Activated CD4-positive, alpha-beta T cell treated with anti-CD3 and anti-CD28 coated beads for 1 hour (primary cell): ENCODE measurements around the gene SOSTDC1.
"Not testable (repeated sequence)": the region's sequence is repeated elsewhere in the genome, so short reads cannot be mapped to it uniquely, and the experiment has no call there.

ENCODE experiments used
- DNase-seq: peaks from one replicate; pipeline ENCODE4 v3.0.0-alpha.2; 2020

SOSTDC1 gene

DNA sequence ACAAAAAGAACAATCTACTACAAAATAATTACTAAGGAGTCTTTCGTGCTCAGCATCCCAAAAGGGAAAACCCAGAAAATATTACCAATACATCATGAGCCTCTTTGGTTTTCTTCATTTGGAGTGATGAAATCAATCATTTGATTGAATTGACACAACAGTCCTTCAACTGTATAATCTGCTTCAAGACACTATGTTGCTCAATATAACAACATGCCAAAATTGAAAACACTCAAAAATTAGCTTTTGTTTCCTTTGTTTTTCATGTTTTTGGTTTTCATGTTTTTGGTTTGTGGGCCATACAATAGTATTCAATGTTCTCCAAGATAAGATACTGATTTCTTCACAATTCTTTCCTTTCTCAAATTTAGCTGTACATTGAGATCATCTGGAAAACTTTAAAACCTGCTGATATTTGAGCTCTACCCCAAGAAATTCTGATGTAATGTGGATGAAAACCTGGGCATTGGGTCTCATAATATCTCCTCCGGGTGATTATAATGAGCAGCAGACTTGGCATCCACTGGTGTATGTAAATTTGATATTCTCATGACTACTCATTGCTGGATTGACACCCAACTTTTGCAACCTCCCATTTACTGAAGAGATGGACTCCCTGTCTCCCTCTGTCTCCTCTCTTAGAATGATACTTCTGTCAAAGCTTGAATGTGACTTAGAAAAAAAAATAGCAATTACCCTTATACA is 4.6 kb downstream of the SOSTDC1 start:
- no peak for DNase-seq

DNA sequence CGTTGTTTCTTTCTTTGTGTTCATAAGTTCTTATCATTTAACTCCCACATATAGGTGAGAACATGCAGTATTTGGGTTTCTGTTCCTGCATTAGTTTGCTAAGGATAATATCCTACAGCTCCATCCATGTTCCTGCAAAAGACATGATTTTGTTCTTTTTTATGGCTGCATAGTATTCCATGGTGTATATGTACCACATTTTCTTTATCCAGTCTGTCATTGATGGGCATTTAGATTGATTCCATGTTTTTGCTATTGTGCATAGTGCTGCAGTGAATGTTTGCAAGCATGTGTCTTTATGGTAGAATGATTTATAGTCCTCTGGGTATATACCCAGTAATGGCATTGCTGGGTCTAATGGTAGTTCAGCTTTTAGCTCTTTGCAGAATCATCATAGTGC is 9.2 kb downstream of the SOSTDC1 start:
- not testable (repeated sequence) for DNase-seq

DNA sequence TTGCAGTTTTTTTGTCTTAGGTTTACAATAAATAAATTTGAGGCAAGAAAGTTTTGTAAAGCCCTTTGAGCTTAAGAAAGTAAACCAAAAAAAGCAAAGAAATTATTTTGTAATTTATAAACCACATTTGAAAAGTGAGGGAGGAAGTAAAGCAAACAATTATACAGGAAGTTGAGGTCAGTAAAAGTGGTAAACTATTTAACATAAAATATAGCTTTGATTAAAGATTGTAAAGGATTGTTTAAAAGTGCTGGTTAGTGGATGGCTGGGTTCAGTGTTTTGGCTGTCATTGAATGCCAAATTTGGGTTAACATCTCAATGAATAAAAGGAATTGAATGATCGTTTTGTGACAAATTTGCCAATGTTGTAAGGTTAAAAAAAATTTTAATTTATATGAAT is 9.9 kb downstream of the SOSTDC1 start:
- DNase-seq, result no peak

DNA sequence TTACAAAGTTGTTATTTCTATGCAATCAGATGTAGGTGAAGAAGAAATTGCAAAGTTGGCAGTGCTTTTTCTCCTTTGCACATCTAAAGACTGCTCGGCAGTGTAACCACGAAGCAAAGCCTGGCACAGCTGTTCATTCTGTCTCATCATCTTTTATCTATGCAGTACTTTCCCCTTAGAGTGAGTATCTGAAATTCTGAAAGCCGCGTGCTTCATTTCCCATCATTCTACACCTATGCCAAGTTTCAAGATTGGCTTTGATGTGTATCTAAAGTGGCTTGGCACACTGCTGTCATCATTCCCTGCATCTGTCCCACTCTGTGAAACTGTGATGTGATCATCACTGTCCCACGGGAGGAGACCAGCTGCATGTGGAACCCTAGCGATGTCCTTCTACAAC is 15.2 kb downstream of the SOSTDC1 start:
- no peak for DNase-seq

DNA sequence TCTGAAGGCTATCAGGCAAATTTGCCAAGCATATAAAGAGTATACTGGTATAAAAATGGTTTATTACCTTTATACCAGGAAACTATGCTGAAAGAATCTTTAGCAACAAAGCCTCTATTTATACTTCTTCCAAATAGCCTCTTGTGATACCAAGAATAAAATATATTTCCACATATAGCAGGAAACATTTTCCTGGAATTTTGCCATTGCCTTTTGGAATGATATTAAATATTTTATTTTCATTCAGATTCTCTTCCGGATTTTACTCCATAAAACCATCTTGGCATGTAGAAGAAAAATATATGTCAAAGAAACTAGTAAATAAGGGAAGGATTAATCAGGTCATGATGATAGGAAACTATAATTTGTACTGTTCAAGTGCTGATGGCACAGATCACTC is 17.7 kb downstream of the SOSTDC1 start:
- no peak for DNase-seq

DNA sequence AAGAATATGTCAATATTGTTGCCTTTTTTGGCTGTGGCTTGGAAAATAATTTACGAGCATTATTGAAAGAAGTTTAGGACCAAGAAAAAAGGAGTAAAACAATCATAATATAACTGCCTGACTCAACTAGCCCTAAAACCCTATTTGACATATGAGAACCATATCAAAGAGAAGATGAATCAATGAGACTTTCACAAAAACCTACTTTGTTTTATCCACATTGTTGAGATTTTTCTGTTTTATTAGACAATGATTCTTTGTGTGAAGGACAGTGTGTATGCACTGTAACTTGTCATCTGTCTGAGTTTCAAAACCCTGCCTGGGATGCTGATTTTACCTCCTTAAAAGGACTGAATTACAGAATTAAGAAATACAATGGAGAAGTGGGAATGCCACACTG is 19.0 kb downstream of the SOSTDC1 start:
- DNase-seq, result no peak

DNA sequence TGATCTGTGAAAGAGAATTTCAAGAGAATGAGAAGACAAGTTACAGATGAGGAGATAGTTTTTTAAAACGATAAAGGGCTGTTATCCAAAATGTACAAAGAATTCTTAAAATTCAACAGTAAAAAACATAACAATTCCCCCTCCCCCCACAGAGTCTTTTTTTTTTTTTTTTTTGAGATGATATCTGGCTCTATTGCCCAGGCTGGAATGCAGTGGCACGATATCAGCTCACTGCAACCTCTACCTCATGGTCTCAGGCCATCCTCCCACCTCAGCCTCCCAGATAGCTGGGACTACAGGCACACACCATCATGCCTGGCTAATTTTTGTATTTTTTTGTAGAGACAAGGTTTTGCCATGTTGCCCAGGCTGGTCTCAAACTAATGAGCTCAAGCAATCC is 21.7 kb downstream of the SOSTDC1 start:
- DNase-seq, result not testable (repeated sequence)

DNA sequence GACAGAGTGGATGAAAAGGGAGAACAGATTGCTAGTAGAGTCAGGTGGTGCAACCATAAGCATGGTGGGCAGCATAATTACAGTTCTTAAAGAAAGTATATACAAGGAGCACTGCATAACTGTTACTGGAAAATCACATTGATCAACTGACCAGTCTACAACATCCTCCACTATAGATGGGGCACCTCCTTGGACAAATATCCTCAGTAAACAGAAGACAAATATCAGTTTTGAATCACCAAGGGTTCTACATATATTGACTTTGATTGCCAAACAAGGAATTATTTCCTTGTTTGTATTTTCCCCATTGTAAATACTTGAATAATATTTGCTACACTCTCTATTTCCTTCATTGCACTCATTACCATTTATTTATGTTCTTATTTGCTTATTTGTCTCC is 26.6 kb downstream of the SOSTDC1 start:
- no peak for DNase-seq

DNA sequence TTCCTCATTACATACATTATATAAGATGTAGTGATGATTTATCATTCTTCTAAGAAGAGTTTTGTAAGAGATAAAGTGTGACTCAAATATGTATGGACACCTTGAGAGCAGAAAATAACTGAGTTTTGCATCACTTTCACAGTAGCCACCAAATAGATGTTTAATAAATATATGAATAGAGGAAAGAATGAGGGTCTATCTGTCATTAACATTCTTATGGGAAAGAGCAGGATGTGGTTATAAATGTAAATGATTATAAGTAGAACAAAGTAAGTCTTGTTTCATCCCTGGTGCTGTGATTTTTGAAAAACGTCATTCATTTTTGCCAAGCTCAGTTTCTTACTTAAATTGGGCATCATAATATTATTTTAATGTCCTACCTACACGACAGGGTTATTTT is 29.2 kb downstream of the SOSTDC1 start:
- no peak for DNase-seq

DNA sequence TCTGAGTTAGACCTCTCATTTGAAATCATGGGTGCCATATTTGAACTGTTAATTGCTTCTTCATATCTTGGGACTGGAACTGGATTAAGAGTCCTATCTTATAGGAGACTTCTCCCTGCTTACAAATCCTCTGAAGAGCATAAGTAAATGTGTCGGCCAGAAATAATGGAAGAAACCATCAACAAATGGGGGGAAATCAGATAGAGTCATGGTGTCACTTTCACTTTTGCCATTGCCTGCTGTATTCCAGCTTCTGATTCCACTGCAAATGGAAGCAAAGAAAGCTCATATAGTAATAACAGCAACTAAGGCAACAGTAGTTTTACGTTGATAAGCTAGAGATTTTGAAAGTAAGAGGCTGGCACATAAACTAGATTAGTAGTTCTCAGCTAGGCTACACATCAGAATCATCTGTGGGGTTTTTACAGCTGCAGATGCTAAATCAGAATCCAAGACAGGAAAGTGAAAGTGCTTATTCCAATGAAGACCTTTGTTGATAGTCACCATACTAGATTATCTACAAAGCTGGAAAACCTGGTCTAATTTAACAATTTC is 31.9 kb downstream of the SOSTDC1 start:
- no peak for DNase-seq

DNA sequence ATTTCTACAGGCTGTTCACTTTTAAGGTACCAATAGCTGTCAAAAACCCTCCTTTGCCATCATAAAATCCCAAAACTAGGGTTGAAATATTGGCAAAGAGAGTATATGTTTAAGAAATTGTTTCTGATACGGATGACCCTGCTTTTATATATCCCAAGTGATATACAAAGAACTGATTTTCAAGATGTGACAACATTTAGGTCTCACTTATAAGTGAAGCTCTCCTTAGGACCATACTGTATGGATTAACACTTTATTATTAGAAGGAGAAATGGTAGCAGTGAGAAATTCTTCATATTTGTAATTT is 33.2 kb downstream of the SOSTDC1 start:
- DNase-seq, result no peak

DNA sequence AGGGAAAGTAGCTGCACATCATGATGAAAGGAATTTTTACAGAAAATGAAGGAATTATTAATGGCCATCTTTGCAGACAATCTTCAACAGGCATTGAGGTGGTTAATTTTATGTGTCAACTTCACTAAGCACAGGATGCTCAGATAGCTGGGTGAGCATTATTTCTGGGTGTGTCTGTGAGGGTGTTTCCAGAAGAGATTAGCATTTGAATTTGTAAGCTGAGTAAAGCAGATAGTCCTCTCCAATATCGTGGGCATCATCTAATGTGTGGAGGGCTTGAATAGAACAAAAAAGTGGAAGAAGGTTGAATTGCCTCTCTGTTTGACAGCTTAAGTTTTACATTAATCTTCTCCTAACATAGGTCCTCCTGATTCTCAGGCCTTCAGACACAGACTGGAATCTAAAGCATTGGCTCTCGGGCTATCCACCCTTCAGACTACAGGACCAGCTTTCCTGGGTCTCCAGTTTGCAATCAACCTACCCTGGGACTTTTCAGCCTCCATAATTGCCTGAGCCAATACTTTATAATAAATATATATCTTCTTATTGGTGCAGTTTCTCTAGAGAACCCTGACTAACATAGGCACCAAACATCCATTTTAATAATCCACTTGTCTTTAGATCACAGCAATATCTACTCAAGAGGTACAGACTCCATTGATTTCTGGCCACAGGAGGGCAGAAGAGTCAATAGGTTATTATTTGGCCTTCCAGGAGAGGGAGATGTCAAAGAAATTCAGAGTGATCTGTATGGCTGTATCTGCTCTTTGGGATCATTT is 33.7 kb downstream of the SOSTDC1 start:
- no peak for DNase-seq

DNA sequence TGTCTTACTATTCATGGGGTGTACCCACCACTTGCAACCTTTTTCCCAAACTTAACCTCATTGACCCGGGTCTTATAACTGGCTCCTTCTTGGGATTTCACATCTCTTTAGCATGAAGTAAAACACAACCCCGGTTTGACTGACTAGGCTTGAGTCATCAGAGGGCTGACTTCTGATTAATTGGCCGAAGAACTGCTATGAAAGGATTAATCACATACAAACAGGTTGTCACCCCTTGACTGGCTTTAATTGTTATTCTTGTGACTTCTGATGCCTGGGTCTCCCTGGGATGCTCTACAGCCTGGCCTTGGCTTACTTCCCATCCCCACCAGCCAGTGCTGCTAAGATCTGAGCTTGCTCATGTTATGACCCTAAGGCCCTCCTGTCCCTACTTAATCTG is 35.4 kb downstream of the SOSTDC1 start:
- DNase-seq, result no peak

DNA sequence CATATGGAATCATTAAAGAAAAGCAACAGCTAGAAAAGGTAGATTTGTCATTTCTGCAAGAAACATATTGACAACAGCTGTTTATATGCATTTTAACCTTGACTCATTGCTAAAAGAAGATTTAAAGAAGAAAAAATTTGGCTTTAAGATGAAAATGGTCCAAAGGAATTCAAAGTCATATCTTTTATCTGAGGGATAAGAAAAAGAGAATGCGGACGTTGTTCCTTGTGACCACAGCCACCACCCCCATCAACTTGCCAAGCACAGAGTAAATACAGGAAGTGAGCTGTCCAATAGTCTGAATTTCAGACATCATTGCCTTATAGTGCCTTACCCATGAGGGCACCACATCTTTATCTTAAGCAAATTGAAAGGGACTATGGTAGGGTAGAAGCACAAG is 36.9 kb downstream of the SOSTDC1 start:
- no peak for DNase-seq

DNA sequence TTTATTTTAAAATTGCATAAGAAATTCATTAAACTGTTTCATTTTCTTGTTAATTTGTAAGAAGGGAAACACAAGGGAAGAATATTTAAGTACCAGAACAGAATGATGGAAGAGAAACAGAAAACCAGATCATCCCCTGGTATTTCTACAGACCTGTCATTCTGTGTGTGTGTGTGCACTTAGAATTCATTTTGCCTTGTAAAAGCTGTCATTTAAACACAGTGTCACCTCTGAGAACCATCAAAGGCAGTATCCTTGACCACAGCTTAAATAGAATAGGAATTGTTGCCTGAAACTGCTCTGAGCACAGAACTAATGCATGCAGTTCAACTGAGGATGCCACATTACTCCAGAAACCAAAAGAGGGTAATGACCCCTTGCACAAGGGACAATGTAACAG is 37.4 kb downstream of the SOSTDC1 start:
- DNase-seq, result no peak

DNA sequence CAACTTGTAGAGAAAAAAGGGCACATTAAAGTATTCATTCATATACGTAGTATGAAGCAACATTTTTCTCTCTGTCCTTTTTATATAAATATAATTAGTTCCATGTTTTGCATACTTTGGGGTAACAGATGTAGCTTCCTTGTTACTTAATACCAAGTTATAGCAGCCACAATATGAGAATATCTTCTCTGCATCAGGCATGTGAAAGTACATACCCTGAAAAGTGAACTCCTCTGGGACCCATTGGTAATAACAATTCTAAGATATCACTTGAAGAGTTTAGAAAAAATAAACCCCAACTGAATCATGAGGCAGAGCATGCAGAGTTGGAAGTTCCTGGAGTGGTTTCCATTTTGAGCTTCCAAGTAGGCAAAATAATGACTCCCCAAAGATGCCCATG is 41.8 kb downstream of the SOSTDC1 start:
- no peak for DNase-seq

DNA sequence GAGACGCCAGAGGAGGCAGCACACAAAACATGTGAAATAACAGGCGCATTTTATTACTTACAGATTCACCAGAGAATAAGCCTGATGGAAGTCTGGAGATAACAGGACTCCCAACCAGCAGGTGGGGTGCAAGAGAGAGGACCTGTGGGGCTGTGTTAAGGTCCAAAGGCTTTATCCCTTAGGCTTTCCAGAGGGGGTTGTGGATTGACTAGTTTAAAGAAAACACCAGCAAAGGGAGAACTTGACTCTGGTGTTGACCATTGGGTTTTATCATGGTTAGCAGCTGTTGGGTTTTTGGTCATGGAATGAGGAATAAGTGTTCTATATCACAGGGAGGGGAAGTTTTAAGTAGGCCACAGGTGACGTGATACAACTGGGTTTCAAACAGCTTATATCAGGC is 42.6 kb downstream of the SOSTDC1 start:
- no peak for DNase-seq

DNA sequence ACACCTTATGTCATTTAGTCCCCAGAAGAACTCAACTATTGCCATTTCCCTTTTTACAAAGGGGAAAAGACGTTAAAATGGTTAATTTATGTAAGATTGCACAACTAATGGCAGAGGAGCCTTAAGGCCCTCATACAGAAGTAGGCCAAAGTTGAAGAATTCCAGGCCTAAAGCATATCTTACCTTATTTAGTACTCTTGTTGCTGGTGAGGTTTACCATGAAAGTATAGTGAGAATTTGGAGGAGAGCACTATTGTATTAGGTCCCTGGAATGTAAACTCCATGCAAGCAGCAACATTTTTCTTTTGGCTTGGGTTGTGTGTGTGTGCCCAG is 43.5 kb downstream of the SOSTDC1 start:
- DNase-seq, result no peak

DNA sequence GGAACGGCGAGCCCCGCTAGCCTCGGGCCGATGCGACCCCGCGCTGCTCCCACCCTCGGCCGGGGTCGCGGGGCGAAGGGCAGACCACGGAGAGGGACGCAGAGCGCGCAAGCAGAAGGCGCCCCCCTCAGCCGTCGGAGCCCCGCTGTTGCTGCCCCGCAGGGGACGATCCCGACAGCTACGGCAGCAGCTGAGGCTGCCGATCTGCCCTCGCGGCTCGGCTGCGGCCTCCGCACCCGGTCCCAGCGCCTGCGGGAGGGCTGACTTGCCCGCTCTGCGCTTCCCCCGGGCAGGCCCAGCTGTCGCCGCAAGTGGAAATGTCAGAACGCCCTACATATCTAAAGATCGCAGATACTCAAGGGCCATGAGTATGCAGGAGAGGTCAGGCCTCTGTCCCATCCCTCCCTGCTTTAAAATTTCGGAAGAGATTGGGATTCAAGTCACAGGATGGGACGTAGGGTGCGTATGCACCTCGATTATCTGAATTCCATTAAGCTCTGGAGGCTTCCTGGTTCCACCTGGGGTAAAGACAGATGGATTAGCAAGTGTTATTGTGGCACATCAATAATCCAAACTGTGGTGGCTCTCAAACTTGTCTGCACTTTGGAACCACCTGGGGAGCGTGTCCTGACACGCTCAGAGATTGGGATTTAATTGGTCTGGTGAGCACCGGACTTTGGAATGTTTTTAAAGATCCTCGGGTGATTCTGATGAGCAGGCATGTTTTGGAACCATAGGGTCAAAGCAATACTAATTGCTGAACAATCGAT is 44.0 kb downstream of the SOSTDC1 start, which contains the start of gene CRPPA:
CRPPA (minus strand) TSS at position 206 of the 770 bp plus-strand sequence. CDS start 216 bp downstream, outside the sequence.
- peak; percentile 15 for DNase-seq

DNA sequence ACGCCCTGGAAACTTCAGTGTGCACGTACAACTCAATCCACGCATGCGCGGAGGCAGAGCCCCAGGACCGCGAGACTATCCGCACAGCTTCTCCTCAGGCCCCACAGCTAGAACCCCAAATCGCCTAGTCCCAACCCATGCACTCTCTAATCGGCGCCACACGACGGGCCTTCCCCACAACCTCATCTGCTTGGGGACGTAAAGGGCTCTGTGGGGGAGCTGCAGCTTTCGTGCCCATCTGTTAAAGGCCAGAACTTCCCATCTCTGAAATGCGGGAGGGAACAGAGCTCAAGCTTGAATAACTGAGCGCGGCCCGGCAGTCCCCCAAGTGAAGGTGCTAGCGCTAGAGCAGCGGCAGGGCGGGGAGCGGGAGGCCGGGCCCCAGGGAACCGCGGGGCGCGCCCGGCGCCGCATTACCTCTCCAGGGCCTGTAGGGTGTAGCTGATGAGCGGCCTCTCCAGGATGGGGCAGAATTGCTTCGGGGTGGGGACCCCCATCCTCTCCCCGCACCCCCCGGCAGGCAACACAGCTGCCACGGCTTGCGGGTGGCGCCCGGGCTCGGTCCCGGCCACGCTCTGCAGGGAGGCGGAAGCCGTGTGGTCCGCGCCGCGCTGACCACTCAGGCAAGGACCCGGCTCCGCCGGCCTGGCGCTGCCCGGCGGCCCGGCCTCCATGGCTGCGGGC is 44.7 kb downstream of the SOSTDC1 start:
- peak; percentile 74 for DNase-seq

DNA sequence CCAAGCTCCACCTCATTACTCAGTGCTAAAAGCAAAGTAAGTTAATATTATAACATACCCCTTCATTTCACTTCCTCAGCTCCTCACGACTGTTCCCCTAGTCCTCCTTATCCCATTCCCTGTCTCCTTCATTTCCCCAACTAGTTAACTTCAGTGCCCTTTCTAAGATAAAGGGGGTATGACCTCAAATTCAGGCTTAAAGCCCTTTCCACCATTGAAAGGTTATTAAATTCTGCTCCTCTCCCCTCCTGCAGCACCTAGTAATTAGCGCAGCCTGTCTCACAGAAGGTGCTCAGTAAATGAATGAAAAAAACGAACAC is 45.2 kb downstream of the SOSTDC1 start:
- DNase-seq, result no peak

DNA sequence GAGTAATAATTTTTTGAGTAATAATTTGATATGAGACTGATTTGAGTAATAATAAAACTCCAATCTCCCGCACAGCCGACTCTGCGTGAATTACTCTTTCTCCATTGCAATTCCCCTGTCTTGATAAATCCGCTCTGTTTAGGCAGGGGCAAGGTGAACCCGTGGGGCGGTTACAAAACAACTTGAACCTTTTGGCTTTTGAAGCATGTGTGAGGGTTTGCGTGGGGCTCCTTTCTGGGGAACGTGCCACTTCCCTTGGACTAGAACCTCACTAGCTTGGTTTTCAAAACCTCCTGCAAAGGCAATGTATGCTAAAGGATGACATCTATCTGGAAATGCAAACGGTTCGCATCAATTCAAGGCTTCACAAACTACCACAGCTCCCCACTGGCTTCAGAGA is 45.7 kb downstream of the SOSTDC1 start:
- no peak for DNase-seq

DNA sequence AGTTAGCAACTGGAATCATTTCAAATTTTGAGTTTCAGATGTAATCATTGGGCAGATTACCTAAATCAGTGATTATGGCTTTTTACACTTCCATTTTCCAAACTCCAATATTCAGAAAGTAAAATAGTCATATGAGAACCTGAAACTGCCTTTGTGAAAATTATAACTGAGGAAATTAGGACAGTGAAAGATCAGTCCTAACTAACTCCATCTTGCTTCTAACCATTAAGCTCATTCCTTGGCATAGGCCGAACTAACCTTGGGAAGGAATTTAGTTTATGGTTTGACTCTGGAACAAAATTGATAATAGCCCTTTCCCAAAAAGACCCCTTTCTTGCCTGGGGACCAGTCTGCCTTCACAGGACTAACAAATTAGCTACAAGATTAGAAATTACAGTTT is 46.4 kb downstream of the SOSTDC1 start:
- no peak for DNase-seq
